BJ (cell line): ENCODE results near the gene CES3. TPM values are rescaled to one million over a fixed set of nuclear protein-coding genes. Genes with fewer than 3 reads are reported as not detected.

Experiments
- CTCF ChIA-PET: fragments of 350-600 bp; formaldehyde crosslinking; extraction: SDS; loops from one replicate; lab custom pipeline; 2021; ENCODE audit warnings: antibody characterized with exemption, inconsistent platforms; lab: Yijun Ruan, JAX
- POLR2A ChIA-PET: fragments of 300-600 bp; sonication (Branson Sonifier 250); formaldehyde crosslinking; extraction: SDS; loops from one replicate; lab custom pipeline; 2021; ENCODE audit warnings: antibody characterized with exemption; lab: Charles Lee
- DNase-seq: peaks from one replicate; pipeline ENCODE4 v3.0.0-alpha.2; 2011; ENCODE audit warnings: low read depth
- H3K27me3 ChIP-seq: 2 replicates; pipeline ENCODE4 v1.6.0; 2011; ENCODE audit warnings: low read length; ENCODE audit not compliant: control insufficient read depth, insufficient read depth
- H3K36me3 ChIP-seq: 2 replicates; pipeline ENCODE4 v1.5.1; 2011; ENCODE audit warnings: low read length; ENCODE audit not compliant: control insufficient read depth, insufficient read depth
- H3K4me3 ChIP-seq: 2 replicates; pipeline ENCODE4 v1.5.1; 2011; ENCODE audit warnings: low read depth, mild to moderate bottlenecking, control low read depth, low read length
- CTCF ChIP-seq: IDR thresholded peaks from 2 replicates; pipeline ENCODE4 v1.5.1; 2011; ENCODE audit warnings: low read depth, mild to moderate bottlenecking, control low read depth, inconsistent platforms, low read length, moderate library complexity; ENCODE audit not compliant: insufficient read depth
- polyA plus RNA-seq: library from polyadenylated mRNA; depleted of rRNA; stranded (reverse); fragments of >200 nt; gene quantifications from 2 replicates; pipeline ENCODE4 v1.2.3, GENCODE V29; 2011

Gene CES3
- polyA plus RNA-seq, 1 experiment = 0.13 TPM

- CTCF ChIA-PET = interaction anchor here (1.0 to 1.9 kb wide), 2 partner anchors 12 to 40 kb away, joined by 3 to 6 read pairs; no protein-coding TSS in a partner anchor
These were observed 25.6 kb upstream of the CES3 start, which contains the start of gene CES2 for GRCh38 chr16:66935314-66936011. Gene CES2 (plus strand): TSS chr16:66935516. CDS start chr16:66935636, 120 bp downstream.

GRCh38 chr16:66936462-66936861 lies 24.6 kb upstream of the CES3 start:
- ChIA-PET POLR2A (no interaction called here), CTCF (interaction anchor here (0.7 to 1.9 kb wide), 4 partner anchors 11 to 41 kb away, joined by 3 to 6 read pairs (median 4); no protein-coding TSS in a partner anchor)
- no peak overlapping the region for H3K4me3 ChIP-seq
- TF ChIP-seq CTCF = no peak
- DNase-seq = no peak
- H3K36me3 ChIP-seq = peaks cover 31% of the 10 kb centered on the region
- H3K27me3 ChIP-seq = no peaks in the 10 kb centered on the region

More at GRCh38 chr16:66935314-66936011, 25.6 kb upstream of the CES3 start, which contains the start of gene CES2:
- Histone ChIP-seq H3K27me3 (no peaks in the 10 kb centered on the region), H3K4me3 (peak within 1 kb of the TSS; percentile 74), H3K36me3 (peaks cover 23% of the 10 kb centered on the region)
- POLR2A ChIA-PET = no interaction called here
- DNase-seq = no peak
- TF ChIP-seq CTCF = no peak

GRCh38 chr16:66936889-66937554 lies 24.0 kb upstream of the CES3 start:
- Histone ChIP-seq H3K4me3 (no peak overlapping the region), H3K27me3 (no peaks in the 10 kb centered on the region), H3K36me3 (peaks cover 35% of the 10 kb centered on the region)
- ChIA-PET CTCF (interaction anchor here (0.6 to 1.5 kb wide), 4 partner anchors 10 to 160 kb away, joined by 3 to 4 read pairs (median 4); no protein-coding TSS in a partner anchor), POLR2A (no interaction called here)
- no peak for TF ChIP-seq CTCF
- DNase-seq = no peak

GRCh38 chr16:66937725-66938337 lies 23.2 kb upstream of the CES3 start:
- CTCF ChIA-PET = interaction anchor here (0.7 to 1.3 kb wide), 3 partner anchors 10 kb away, joined by 3 to 6 read pairs (median 4); no protein-coding TSS in a partner anchor
- Histone ChIP-seq H3K27me3 (no peaks in the 10 kb centered on the region), H3K4me3 (no peak overlapping the region), H3K36me3 (peaks cover 34% of the 10 kb centered on the region)
- DNase-seq = no peak
- TF ChIP-seq CTCF = no peak
- POLR2A ChIA-PET = no interaction called here

- CTCF ChIA-PET = interaction anchor here (1.0 to 1.2 kb wide), 3 partner anchors 11 to 44 kb away, joined by 3 read pairs; no protein-coding TSS in a partner anchor
- no peak for DNase-seq
- TF ChIP-seq CTCF = no peak
- Histone ChIP-seq H3K36me3 (peaks cover 37% of the 10 kb centered on the region), H3K4me3 (no peak overlapping the region), H3K27me3 (no peaks in the 10 kb centered on the region)
- POLR2A ChIA-PET = no interaction called here
These were observed 21.7 kb upstream of the CES3 start for GRCh38 chr16:66939366-66939765.
